A549 (cell line): Measurements from ENCODE around the gene HTR6.

ENCODE experiments used
- ESRRA ChIP-seq: fragments of 150-350 bp; IDR thresholded peaks from 2 replicates; pipeline ENCODE4 v1.6.1; 2014; ENCODE audit warnings: mild to moderate bottlenecking, low read length, borderline replicate concordance
- MAZ ChIP-seq: fragments of 150-350 bp; IDR thresholded peaks from 2 replicates; pipeline ENCODE4 v1.6.1; 2014; ENCODE audit warnings: antibody characterized with exemption, low read depth, low read length, borderline replicate concordance
- POLR2A ChIP-seq: IDR thresholded peaks from 2 replicates; pipeline ENCODE4 v1.6.1; 2012; ENCODE audit warnings: mild to moderate bottlenecking, low read length
- POLR2AphosphoS2 ChIP-seq: conservative IDR thresholded peaks from 2 replicates; pipeline ENCODE4 v1.6.1; 2012; ENCODE audit warnings: low read length, improper control_type of control experiment, inconsistent platforms
- RARB ChIP-seq: fragments of 250-450 bp; sonication (Bioruptor Pico); IDR thresholded peaks from 2 replicates; pipeline ENCODE4 v1.8.0; 2021; ENCODE audit warnings: mild to moderate bottlenecking, moderate library complexity
- SMC3 ChIP-seq: fragments of >200 bp; sonication (Bioruptor Twin); formaldehyde crosslinking; IDR thresholded peaks from 3 replicates; pipeline ENCODE4 v1.6.1; 2018; ENCODE audit warnings: inconsistent platforms
- SREBF2 ChIP-seq: fragments of 450-650 bp; IDR thresholded peaks from 2 replicates; pipeline ENCODE4 v1.6.1; 2014; ENCODE audit warnings: mild to moderate bottlenecking, moderate library complexity
- ZFP36 ChIP-seq: fragments of 450-650 bp; IDR thresholded peaks from 2 replicates; pipeline ENCODE4 v1.6.1; 2014; ENCODE audit warnings: borderline replicate concordance; ENCODE audit not compliant: partially characterized antibody
- ZNF302 ChIP-seq: fragments of 250-450 bp; sonication (Bioruptor Pico); IDR thresholded peaks from 2 replicates; pipeline ENCODE4 v1.9.0; 2021; ENCODE audit warnings: inconsistent platforms, mild to moderate bottlenecking, moderate library complexity
- TF ChIP-seq, protein P1 (sequence below): fragments of >200 bp; sonication (Bioruptor Twin); formaldehyde crosslinking; IDR thresholded peaks from 3 replicates; pipeline ENCODE4 v1.5.1; 2016

DNA sequence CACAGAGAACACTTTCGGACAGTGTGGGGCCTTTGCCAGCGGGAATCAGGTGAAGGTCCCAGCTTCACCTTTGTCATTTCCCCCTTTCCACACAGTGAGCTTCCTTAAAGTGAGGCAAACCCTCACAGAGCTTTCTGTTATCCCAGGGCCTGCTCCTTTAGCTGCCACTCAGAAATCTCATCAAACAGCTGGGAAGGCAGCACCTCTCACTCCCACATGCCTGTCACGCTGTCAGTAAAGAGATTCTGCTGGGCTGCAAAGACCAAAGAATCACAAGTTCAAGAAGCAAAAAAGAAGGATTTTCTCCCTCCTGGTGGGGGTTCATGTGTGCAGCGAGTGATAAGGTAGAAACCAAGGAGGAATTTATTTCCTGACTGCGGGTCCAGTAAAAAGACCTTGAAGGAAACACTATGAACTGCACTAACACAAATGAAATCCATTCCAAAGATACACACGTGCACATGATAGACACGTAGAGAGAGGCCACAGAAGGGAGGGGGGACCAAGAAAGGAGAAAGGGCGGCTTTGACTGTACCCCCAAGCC lies 44.0 kb downstream of the HTR6 start:
- no peak for TF ChIP-seq POLR2AphosphoS2
- no peak for TF ChIP-seq POLR2A
- TF ChIP-seq, protein P1, sequence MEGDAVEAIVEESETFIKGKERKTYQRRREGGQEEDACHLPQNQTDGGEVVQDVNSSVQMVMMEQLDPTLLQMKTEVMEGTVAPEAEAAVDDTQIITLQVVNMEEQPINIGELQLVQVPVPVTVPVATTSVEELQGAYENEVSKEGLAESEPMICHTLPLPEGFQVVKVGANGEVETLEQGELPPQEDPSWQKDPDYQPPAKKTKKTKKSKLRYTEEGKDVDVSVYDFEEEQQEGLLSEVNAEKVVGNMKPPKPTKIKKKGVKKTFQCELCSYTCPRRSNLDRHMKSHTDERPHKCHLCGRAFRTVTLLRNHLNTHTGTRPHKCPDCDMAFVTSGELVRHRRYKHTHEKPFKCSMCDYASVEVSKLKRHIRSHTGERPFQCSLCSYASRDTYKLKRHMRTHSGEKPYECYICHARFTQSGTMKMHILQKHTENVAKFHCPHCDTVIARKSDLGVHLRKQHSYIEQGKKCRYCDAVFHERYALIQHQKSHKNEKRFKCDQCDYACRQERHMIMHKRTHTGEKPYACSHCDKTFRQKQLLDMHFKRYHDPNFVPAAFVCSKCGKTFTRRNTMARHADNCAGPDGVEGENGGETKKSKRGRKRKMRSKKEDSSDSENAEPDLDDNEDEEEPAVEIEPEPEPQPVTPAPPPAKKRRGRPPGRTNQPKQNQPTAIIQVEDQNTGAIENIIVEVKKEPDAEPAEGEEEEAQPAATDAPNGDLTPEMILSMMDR = no peak
- no peak for TF ChIP-seq SREBF2
- no peak for TF ChIP-seq ESRRA
- no peak for TF ChIP-seq ZNF302
- no peak for TF ChIP-seq MAZ
- no peak for TF ChIP-seq SMC3
- no peak for TF ChIP-seq ZFP36
- no peak for TF ChIP-seq RARB (CRISPR knock-in tag)
